ENCODE data around the gene ODAD2. TPM values are rescaled to one million over a fixed set of nuclear protein-coding genes. Genes with fewer than 3 reads are reported as not detected.
A peak's percentile ranks its signal among the peaks of the same experiment; 100 is the strongest.

The ODAD2 gene
- total RNA-seq, 4 donors from 2014 or later: 0.19 to 0.29 TPM; not detected in 2

GRCh38 chr10:27799046-27799445, 199.8 kb downstream of the ODAD2 start:
- no peak for TF ChIP-seq CTCF (IDR thresholded peaks at IDR 0.05)
- no peak for TF ChIP-seq POLR2A (IDR thresholded peaks at IDR 0.05)
- H3K27ac ChIP-seq: no peak overlapping the region
- H3K36me3 ChIP-seq: no peaks in the 10 kb centered on the region
- H3K27me3 ChIP-seq: peaks cover 0 to 4% (median 0%) of the 10 kb centered on the region in 4 donors
- H3K4me1 ChIP-seq: no peaks in the 10 kb centered on the region
- H3K4me3 ChIP-seq: no peak overlapping the region
- 68 to 70% methylated on average over 3 of the region's 3 CpGs for WGBS, 2 donors
- DNase-seq: no peak
- H3K9me3 ChIP-seq: no peaks in the 10 kb centered on the region
- intact Hi-C loops (cut with DNase I): no loop called here

- intact Hi-C loops (cut with DNase I): no loop called here
- no peak overlapping the region for H3K4me3 ChIP-seq
- TF ChIP-seq CTCF (IDR thresholded peaks at IDR 0.05): peak in 1 of 6 experiments; percentile 13
- no peak for TF ChIP-seq POLR2A (IDR thresholded peaks at IDR 0.05)
- no peak for DNase-seq
- H3K27me3 ChIP-seq: no peaks in the 10 kb centered on the region
- H3K4me1 ChIP-seq: no peaks in the 10 kb centered on the region
- WGBS, 2 donors: 50 to 63% methylated on average over 1 of the region's 1 CpG
- no peaks in the 10 kb centered on the region for H3K9me3 ChIP-seq
- H3K36me3 ChIP-seq: no peaks in the 10 kb centered on the region
- no peak overlapping the region for H3K27ac ChIP-seq
These were observed 204.7 kb downstream of the ODAD2 start for GRCh38 chr10:27794157-27794556.

- WGBS, 2 donors: 66 to 73% methylated on average over 2 of the region's 2 CpGs
- H3K4me3 ChIP-seq: no peak overlapping the region
- H3K9me3 ChIP-seq: no peaks in the 10 kb centered on the region
- H3K27me3 ChIP-seq: peaks cover 0 to 7% (median 0%) of the 10 kb centered on the region in 4 donors
- DNase-seq: no peak
- H3K36me3 ChIP-seq: no peaks in the 10 kb centered on the region
- intact Hi-C loops (cut with DNase I): no loop called here
- no peak overlapping the region for H3K27ac ChIP-seq
- TF ChIP-seq POLR2A (IDR thresholded peaks at IDR 0.05): no peak
- no peak for TF ChIP-seq CTCF (IDR thresholded peaks at IDR 0.05)
- no peaks in the 10 kb centered on the region for H3K4me1 ChIP-seq
These were observed 206.7 kb downstream of the ODAD2 start for GRCh38 chr10:27792216-27792615.

GRCh38 chr10:27784272-27784671, 214.6 kb downstream of the ODAD2 start:
- H3K27ac ChIP-seq: no peak overlapping the region
- H3K27me3 ChIP-seq: peaks cover 0 to 9% (median 0%) of the 10 kb centered on the region in 4 donors
- WGBS, 2 donors: 74 to 89% methylated on average over 2 of the region's 2 CpGs
- intact Hi-C loops (cut with DNase I): no loop called here
- DNase-seq: no peak
- no peaks in the 10 kb centered on the region for H3K36me3 ChIP-seq
- no peak overlapping the region for H3K4me3 ChIP-seq
- H3K4me1 ChIP-seq: no peaks in the 10 kb centered on the region
- TF ChIP-seq CTCF (IDR thresholded peaks at IDR 0.05): no peak
- no peak for TF ChIP-seq POLR2A (IDR thresholded peaks at IDR 0.05)
- H3K9me3 ChIP-seq: peaks cover 0 to 5% (median 0%) of the 10 kb centered on the region in 3 donors

- WGBS, 2 donors: 0 to 8% methylated on average over 1 of the region's 1 CpG
- H3K36me3 ChIP-seq: no peaks in the 10 kb centered on the region
- no peak overlapping the region for H3K27ac ChIP-seq
- H3K4me1 ChIP-seq: no peaks in the 10 kb centered on the region
- H3K4me3 ChIP-seq: no peak overlapping the region
- intact Hi-C loops (cut with DNase I): no loop called here
- peaks cover 0 to 5% (median 0%) of the 10 kb centered on the region in 3 donors for H3K9me3 ChIP-seq
- TF ChIP-seq CTCF (IDR thresholded peaks at IDR 0.05) (peak in 2 of 6 experiments; percentile 9 to 31), POLR2A (IDR thresholded peaks at IDR 0.05) (no peak)
- H3K27me3 ChIP-seq: peaks cover 0 to 9% (median 0%) of the 10 kb centered on the region in 4 donors
- DNase-seq: no peak
These were observed 215.2 kb downstream of the ODAD2 start for GRCh38 chr10:27783660-27784059.

Measured in esophagus squamous epithelium (tissue), 5 donors.